Ishikawa (cell line): ENCODE data around the gene STK38L.

Experiments
- CEBPB ChIP-seq: IDR thresholded peaks from 2 replicates; pipeline ENCODE4 v1.6.1; 2012
- CREB1 ChIP-seq: IDR thresholded peaks from 2 replicates; pipeline ENCODE4 v1.6.1; 2012; ENCODE audit warnings: low read depth
- EGR1 ChIP-seq: IDR thresholded peaks from 2 replicates; pipeline ENCODE4 v1.6.1; 2012
- EP300 ChIP-seq: IDR thresholded peaks from 2 replicates; pipeline ENCODE4 v1.6.1; 2012; ENCODE audit warnings: borderline replicate concordance
- FOXM1 ChIP-seq: IDR thresholded peaks from 2 replicates; pipeline ENCODE4 v1.6.1; 2012; ENCODE audit warnings: low read depth, borderline replicate concordance
- NFIC ChIP-seq: IDR thresholded peaks from 2 replicates; pipeline ENCODE4 v1.6.1; 2012
- RAD21 ChIP-seq: IDR thresholded peaks from 2 replicates; pipeline ENCODE4 v1.6.1; 2012; ENCODE audit warnings: low read depth
- TAF1 ChIP-seq: IDR thresholded peaks from 2 replicates; pipeline ENCODE4 v1.6.1; 2012; ENCODE audit warnings: low read depth, mild to moderate bottlenecking
- TCF12 ChIP-seq: IDR thresholded peaks from 2 replicates; pipeline ENCODE4 v1.6.1; 2012; ENCODE audit warnings: low read depth
- TEAD4 ChIP-seq: IDR thresholded peaks from 2 replicates; pipeline ENCODE4 v1.6.1; 2012
- YY1 ChIP-seq: IDR thresholded peaks from 2 replicates; pipeline ENCODE4 v1.6.1; 2012; ENCODE audit warnings: low read depth
- ZBTB7A ChIP-seq: IDR thresholded peaks from 2 replicates; pipeline ENCODE4 v1.6.1; 2012; ENCODE audit warnings: low read depth
- TF ChIP-seq, protein P1 (sequence below): IDR thresholded peaks from 2 replicates; pipeline ENCODE4 v1.6.1; 2012; ENCODE audit warnings: low read depth, mild to moderate bottlenecking
- TF ChIP-seq, protein P2 (sequence below): IDR thresholded peaks from 2 replicates; pipeline ENCODE4 v1.6.1; 2012
- TF ChIP-seq, protein P3 (sequence below): IDR thresholded peaks from 2 replicates; pipeline ENCODE4 v1.6.1; 2012

Gene STK38L

DNA sequence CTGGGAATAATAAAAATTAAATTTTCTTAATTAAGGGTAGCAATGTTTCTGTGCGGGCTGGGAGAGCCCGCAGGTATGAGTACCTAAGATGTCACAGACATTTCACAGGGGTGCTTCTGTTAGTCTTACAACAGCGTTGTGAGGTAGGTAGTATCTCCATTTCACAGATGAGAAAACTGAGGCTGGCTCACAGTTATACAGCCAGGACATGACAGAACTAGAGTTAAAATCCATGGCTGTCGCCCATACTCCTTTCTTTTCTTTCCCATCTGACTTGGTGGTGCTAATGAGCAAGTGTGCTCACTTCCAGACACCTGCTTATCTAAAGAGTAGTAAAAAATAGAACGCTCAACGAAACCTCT lies 90.6 kb downstream of the STK38L start:
- TF ChIP-seq NFIC, result no peak
- TF ChIP-seq ZBTB7A, result no peak
- TF ChIP-seq, protein P1, sequence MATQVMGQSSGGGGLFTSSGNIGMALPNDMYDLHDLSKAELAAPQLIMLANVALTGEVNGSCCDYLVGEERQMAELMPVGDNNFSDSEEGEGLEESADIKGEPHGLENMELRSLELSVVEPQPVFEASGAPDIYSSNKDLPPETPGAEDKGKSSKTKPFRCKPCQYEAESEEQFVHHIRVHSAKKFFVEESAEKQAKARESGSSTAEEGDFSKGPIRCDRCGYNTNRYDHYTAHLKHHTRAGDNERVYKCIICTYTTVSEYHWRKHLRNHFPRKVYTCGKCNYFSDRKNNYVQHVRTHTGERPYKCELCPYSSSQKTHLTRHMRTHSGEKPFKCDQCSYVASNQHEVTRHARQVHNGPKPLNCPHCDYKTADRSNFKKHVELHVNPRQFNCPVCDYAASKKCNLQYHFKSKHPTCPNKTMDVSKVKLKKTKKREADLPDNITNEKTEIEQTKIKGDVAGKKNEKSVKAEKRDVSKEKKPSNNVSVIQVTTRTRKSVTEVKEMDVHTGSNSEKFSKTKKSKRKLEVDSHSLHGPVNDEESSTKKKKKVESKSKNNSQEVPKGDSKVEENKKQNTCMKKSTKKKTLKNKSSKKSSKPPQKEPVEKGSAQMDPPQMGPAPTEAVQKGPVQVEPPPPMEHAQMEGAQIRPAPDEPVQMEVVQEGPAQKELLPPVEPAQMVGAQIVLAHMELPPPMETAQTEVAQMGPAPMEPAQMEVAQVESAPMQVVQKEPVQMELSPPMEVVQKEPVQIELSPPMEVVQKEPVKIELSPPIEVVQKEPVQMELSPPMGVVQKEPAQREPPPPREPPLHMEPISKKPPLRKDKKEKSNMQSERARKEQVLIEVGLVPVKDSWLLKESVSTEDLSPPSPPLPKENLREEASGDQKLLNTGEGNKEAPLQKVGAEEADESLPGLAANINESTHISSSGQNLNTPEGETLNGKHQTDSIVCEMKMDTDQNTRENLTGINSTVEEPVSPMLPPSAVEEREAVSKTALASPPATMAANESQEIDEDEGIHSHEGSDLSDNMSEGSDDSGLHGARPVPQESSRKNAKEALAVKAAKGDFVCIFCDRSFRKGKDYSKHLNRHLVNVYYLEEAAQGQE, result no peak
- no peak for TF ChIP-seq YY1
- TF ChIP-seq CEBPB, result no peak
- TF ChIP-seq FOXM1, result no peak
- TF ChIP-seq CREB1, result no peak
- TF ChIP-seq TAF1, result no peak
- TF ChIP-seq EGR1, result no peak

DNA sequence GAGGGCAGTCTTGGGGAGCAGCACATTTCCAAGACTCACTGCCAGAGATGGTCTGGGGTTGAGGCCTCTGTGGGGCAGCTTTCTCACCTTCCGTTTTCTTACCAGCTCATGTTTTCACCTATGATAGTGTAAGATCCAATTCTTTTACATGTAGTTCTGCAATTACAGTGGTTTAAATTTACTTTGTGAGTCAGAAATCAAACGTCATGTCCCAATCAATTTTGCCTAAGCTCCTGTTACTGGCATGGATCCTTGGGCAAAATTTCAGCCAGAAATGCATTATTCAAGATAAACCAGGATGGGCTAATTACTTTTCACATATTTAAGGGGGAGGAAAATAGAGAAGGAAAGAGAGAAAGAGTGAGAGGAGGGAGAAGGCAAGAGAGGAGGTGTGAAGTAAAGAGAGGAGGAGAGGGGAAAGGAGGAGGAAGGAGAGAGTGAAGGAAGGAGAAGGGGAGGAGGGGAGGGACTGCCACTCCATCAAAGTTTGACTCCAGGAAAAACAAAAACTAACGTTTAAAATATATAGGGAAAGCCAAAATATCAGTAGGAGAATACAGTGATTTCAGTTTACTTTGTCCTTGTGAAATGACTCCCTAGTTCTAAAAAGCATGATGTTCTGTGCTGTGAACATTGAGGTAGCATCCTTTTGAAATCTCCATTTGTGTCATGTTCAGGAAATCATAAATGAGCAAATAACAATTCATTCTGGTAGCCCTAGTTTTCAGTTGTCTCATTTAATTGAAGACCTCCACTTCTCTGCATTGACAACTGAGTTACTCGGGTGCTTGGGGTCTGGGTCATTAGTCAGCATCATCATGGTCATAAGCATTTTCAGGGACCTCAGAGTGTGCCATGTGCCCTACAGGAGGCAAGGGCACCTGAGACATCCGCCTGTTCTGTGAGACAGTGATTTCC lies 91.5 kb downstream of the STK38L start:
- TF ChIP-seq TCF12 (no peak), TAF1 (no peak), EGR1 (no peak), YY1 (no peak), EP300 (no peak), CREB1 (no peak), FOXM1 (no peak), ZBTB7A (no peak), RAD21 (no peak), NFIC (no peak), CEBPB (no peak), TEAD4 (no peak)
- TF ChIP-seq, protein P2, sequence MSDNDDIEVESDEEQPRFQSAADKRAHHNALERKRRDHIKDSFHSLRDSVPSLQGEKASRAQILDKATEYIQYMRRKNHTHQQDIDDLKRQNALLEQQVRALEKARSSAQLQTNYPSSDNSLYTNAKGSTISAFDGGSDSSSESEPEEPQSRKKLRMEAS, result no peak
- TF ChIP-seq, protein P1, result no peak
- TF ChIP-seq, protein P3, sequence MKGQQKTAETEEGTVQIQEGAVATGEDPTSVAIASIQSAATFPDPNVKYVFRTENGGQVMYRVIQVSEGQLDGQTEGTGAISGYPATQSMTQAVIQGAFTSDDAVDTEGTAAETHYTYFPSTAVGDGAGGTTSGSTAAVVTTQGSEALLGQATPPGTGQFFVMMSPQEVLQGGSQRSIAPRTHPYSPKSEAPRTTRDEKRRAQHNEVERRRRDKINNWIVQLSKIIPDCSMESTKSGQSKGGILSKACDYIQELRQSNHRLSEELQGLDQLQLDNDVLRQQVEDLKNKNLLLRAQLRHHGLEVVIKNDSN, result no peak

DNA sequence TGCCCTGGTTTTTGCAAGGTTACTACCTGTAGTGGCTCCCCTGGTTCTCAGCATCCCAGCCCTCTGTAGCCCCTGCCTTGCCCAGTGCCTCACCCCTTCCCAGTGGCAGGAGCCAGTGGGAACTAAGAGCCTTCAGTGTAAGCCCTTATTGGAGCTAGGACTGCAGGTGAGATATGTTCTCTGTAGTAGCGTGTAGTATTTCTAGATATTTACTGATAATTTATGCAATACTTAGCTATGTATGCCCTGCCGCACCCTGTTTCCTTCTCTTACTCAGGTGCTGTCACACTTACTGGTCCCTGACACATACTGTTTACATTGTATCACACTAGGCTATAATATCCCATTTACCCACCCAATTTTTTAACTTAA lies 92.2 kb downstream of the STK38L start:
- TF ChIP-seq, protein P3, result no peak

DNA sequence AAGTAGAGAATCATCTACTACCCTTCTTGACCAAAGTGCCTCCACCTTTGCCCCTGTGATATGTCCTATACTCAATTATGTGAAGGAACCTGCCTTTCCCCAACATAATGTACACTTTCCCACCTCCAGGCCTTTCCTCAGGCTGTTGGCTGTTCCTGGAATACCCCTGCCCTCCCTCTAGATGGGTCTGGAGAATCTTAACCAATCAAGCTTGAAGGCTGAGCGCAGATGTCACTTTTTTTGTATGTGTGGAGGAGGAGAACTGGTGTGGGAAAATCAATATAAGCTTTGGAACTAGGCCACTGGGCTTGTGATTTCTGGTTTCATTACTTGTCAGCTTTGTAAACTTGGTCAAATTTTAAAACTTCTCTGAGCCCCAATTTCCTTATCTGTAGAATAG lies 93.3 kb downstream of the STK38L start:
- TF ChIP-seq ZBTB7A, result no peak
- TF ChIP-seq EP300, result no peak
- no peak for TF ChIP-seq FOXM1
- no peak for TF ChIP-seq YY1
- TF ChIP-seq CEBPB, result no peak
- TF ChIP-seq, protein P3, result no peak
- no peak for TF ChIP-seq NFIC
- TF ChIP-seq TEAD4, result no peak
- TF ChIP-seq TAF1, result no peak
- TF ChIP-seq EGR1, result no peak
- TF ChIP-seq, protein P1, result no peak
- TF ChIP-seq, protein P2, result no peak
- no peak for TF ChIP-seq TCF12
- no peak for TF ChIP-seq RAD21
- no peak for TF ChIP-seq CREB1
